Thoracic aorta (tissue), 2 donors: Measurements from ENCODE around the gene RAD23A. TPM values are rescaled to one million over a fixed set of nuclear protein-coding genes. Genes with fewer than 3 reads are reported as not detected.
A peak's percentile ranks its signal among the peaks of the same experiment; 100 is the strongest.

ENCODE experiments used
- ATAC-seq: fragments of 150-250 bp; one replicate; pipeline ENCODE4 v1.8.0; 2017; ENCODE audit warnings: low read depth; ENCODE audit not compliant: insufficient number of reproducible peaks, low FRiP score
- DNase-seq: peaks from one replicate; pipeline ENCODE4 v3.0.0-alpha.2; 2020; ENCODE audit warnings: low spot score
- H3K27ac ChIP-seq, 2 donors: fragments of 200-600 bp; sonication (generic); 1 replicate in 1 of 2; 2 replicates in 1 of 2; pipeline ENCODE4 v1.5.1; 2016; ENCODE audit warnings: mild to moderate bottlenecking in 2 of 2, moderate library complexity in 2 of 2
- H3K27me3 ChIP-seq: fragments of 200-600 bp; sonication (generic); replicated peaks from 2 replicates; pipeline ENCODE4 v1.6.0; 2016; ENCODE audit warnings: mild to moderate bottlenecking; ENCODE audit not compliant: insufficient read depth
- H3K36me3 ChIP-seq: fragments of 200-600 bp; sonication (generic); one replicate; pipeline ENCODE4 v1.5.1; 2016
- H3K4me1 ChIP-seq, 2 donors: fragments of 200-600 bp; sonication (generic); 1 replicate in 1 of 2; 2 replicates in 1 of 2; pipeline versions ENCODE4 v1.5.1 to v1.6.0; 2016; ENCODE audit warnings: low read depth in 2 of 2, mild to moderate bottlenecking in 1 of 2; ENCODE audit not compliant: control insufficient read depth in 1 of 2
- H3K4me3 ChIP-seq: fragments of 200-600 bp; sonication (generic); 2 replicates; pipeline ENCODE4 v1.5.1; 2016; ENCODE audit warnings: mild to moderate bottlenecking
- H3K9me3 ChIP-seq: fragments of 200-600 bp; sonication (generic); 2 replicates; pipeline ENCODE4 v1.5.1; 2016
- CTCF ChIP-seq: fragments of 200-600 bp; sonication (generic); IDR thresholded peaks from one replicate; pipeline ENCODE4 v1.5.1; 2019; ENCODE audit warnings: antibody characterized with exemption
- total RNA-seq, 2 donors: library from RNA; depleted of rRNA; stranded (reverse); fragments of >200 nt; gene quantifications; one replicate each; pipeline versions ENCODE4 v1.1.0 to v1.2.3, GENCODE V29; 2016

Gene RAD23A
- total RNA-seq = 100 to 1,000 TPM; 116 to 130 TPM

- H3K4me3 ChIP-seq = peak within 1 kb of the TSS; percentile 84
- DNase-seq (peak; percentile 90), ATAC-seq (peak; percentile 77)
- no peaks in the 10 kb centered on the region for H3K27me3 ChIP-seq
- peak within 1 kb of the TSS; percentile 77 to 86 for H3K27ac ChIP-seq
- H3K4me1 ChIP-seq = peaks cover 17 to 22% of the 10 kb centered on the region in 2 donors
- H3K36me3 ChIP-seq = peaks cover 60% of the 10 kb centered on the region
- no peak for TF ChIP-seq CTCF
- no peaks in the 10 kb centered on the region for H3K9me3 ChIP-seq
These were observed at the start of gene RAD23A for GRCh38 chr19:12945479-12946091. TSS of gene RAD23A (plus strand) at chr19:12945862. CDS start at chr19:12945949, 87 bp downstream.

- DNase-seq (no peak), ATAC-seq (no peak)
- no peak for TF ChIP-seq CTCF
- Histone ChIP-seq H3K4me3 (no peak overlapping the region), H3K27ac (no peak overlapping the region), H3K27me3 (no peaks in the 10 kb centered on the region), H3K36me3 (peaks cover 20% of the 10 kb centered on the region), H3K4me1 (peaks cover 4 to 11% of the 10 kb centered on the region in 2 donors), H3K9me3 (no peaks in the 10 kb centered on the region)
These were observed 49.2 kb upstream of the RAD23A start for GRCh38 chr19:12896460-12896859.

GRCh38 chr19:12899891-12900518 lies 45.7 kb upstream of the RAD23A start:
- Histone ChIP-seq H3K36me3 (peaks cover 20% of the 10 kb centered on the region), H3K4me1 (no peaks in the 10 kb centered on the region), H3K4me3 (no peak overlapping the region), H3K27me3 (no peaks in the 10 kb centered on the region), H3K9me3 (no peaks in the 10 kb centered on the region), H3K27ac (no peak overlapping the region)
- TF ChIP-seq CTCF = no peak
- DNase-seq (no peak), ATAC-seq (no peak)

- no peak overlapping the region for H3K4me3 ChIP-seq
- ATAC-seq = no peak
- H3K9me3 ChIP-seq = no peaks in the 10 kb centered on the region
- H3K4me1 ChIP-seq = peaks cover 0 to under 1% of the 10 kb centered on the region in 2 donors
- H3K27me3 ChIP-seq = no peaks in the 10 kb centered on the region
- no peak for DNase-seq
- H3K27ac ChIP-seq = no peak overlapping the region
- TF ChIP-seq CTCF = no peak
- H3K36me3 ChIP-seq = no peaks in the 10 kb centered on the region
These were observed 38.5 kb upstream of the RAD23A start for GRCh38 chr19:12907166-12907565.

- no peak overlapping the region for H3K27ac ChIP-seq
- no peak for ATAC-seq
- TF ChIP-seq CTCF = no peak
These were observed 33.1 kb upstream of the RAD23A start for GRCh38 chr19:12912571-12912970.

More at GRCh38 chr19:12912571-12912970, 33.1 kb upstream of the RAD23A start:
- H3K4me3 ChIP-seq = peak overlapping the region; percentile 23
- no peaks in the 10 kb centered on the region for H3K9me3 ChIP-seq
- H3K27me3 ChIP-seq = no peaks in the 10 kb centered on the region
- no peak for DNase-seq
- no peaks in the 10 kb centered on the region for H3K36me3 ChIP-seq
- H3K4me1 ChIP-seq = peaks cover 0 to 16% of the 10 kb centered on the region in 2 donors
